GM18870 (cell line): ENCODE results near the gene KLF3.

Experiments used
- ATAC-seq: cut with Tn5 transposase; IDR thresholded peaks from one replicate; pipeline ENCODE4 v1.9.1; 2021; ENCODE audit warnings: moderate library complexity; ENCODE audit not compliant: unreplicated experiment

KLF3 gene

GRCh38 chr4:38672397-38673129 is 8.6 kb downstream of the KLF3 start:
- ATAC-seq = no peak

- no peak for ATAC-seq
Observed at GRCh38 chr4:38673130-38673978, 9.4 kb downstream of the KLF3 start.

GRCh38 chr4:38674258-38675144 is 10.5 kb downstream of the KLF3 start:
- no peak for ATAC-seq

GRCh38 chr4:38675146-38676121 is 11.4 kb downstream of the KLF3 start:
- ATAC-seq = peak; percentile 58

- no peak for ATAC-seq
Observed at GRCh38 chr4:38676986-38677385, 13.0 kb downstream of the KLF3 start.

GRCh38 chr4:38677441-38677840 is 13.4 kb downstream of the KLF3 start:
- ATAC-seq = no peak

- no peak for ATAC-seq
Observed at GRCh38 chr4:38678078-38678477, 14.1 kb downstream of the KLF3 start.

GRCh38 chr4:38679921-38680320 is 15.9 kb downstream of the KLF3 start:
- ATAC-seq = no peak

GRCh38 chr4:38681281-38681991 is 17.4 kb downstream of the KLF3 start:
- ATAC-seq = no peak

- no peak for ATAC-seq
Observed at GRCh38 chr4:38682336-38682735, 18.3 kb downstream of the KLF3 start.

- ATAC-seq = no peak
Observed at GRCh38 chr4:38683276-38683675, 19.3 kb downstream of the KLF3 start.

- no peak for ATAC-seq
Observed at GRCh38 chr4:38684271-38684670, 20.3 kb downstream of the KLF3 start.

GRCh38 chr4:38684951-38685844 is 21.2 kb downstream of the KLF3 start:
- no peak for ATAC-seq

GRCh38 chr4:38686682-38687081 is 22.7 kb downstream of the KLF3 start:
- ATAC-seq = no peak

- ATAC-seq = no peak
Observed at GRCh38 chr4:38687571-38688011, 23.6 kb downstream of the KLF3 start.

GRCh38 chr4:38688676-38689355 is 24.8 kb downstream of the KLF3 start:
- no peak for ATAC-seq

GRCh38 chr4:38691251-38692008 is 27.4 kb downstream of the KLF3 start:
- no peak for ATAC-seq
